CD4-positive, CD25-positive, alpha-beta regulatory T cell (primary cell): ENCODE results near the gene LRRTM3. TPM values are rescaled to one million over a fixed set of nuclear protein-coding genes. Genes with fewer than 3 reads are reported as not detected.

Source experiments
- ATAC-seq, 2 donors: fragments of 150-1000 bp; cut with Tn5 transposase; one replicate each; pipeline ENCODE4 v1.10.0; 2021; ENCODE audit warnings: low read depth in 2 of 2, moderate number of reproducible peaks in 2 of 2, moderate library complexity in 1 of 2
- DNase-seq, 3 donors: peaks; one replicate each; pipeline versions ENCODE4 v3.0.0 to v3.0.0-alpha.2; 2012 to 2022; ENCODE audit warnings: mixed read lengths in 1 of 3
- H3K27ac ChIP-seq: one replicate; pipeline ENCODE4 v1.7.0; 2013; ENCODE audit warnings: mild to moderate bottlenecking, low read length; ENCODE audit not compliant: insufficient read depth, poor library complexity, severe bottlenecking
- H3K27me3 ChIP-seq: one replicate; pipeline ENCODE4 v1.7.0; 2013; ENCODE audit warnings: low read length; ENCODE audit not compliant: control insufficient read depth, insufficient read depth
- H3K36me3 ChIP-seq: one replicate; pipeline ENCODE4 v1.7.0; 2013; ENCODE audit warnings: mild to moderate bottlenecking, low read length, moderate library complexity; ENCODE audit not compliant: control insufficient read depth, insufficient read depth
- H3K4me1 ChIP-seq: 2 replicates; pipeline ENCODE4 v1.7.0; 2013; ENCODE audit warnings: mild to moderate bottlenecking, low read length; ENCODE audit not compliant: insufficient read depth, control insufficient read depth, poor library complexity, severe bottlenecking
- H3K4me3 ChIP-seq: one replicate; pipeline ENCODE4 v1.7.0; 2013; ENCODE audit warnings: low read depth, mild to moderate bottlenecking, low read length, moderate library complexity
- H3K9me3 ChIP-seq, 2 experiments: 1 replicate in 1 of 2; 2 replicates in 1 of 2; pipeline ENCODE4 v1.7.0; 2013; ENCODE audit warnings: low read length in 2 of 2, mild to moderate bottlenecking in 1 of 2, moderate library complexity in 1 of 2; ENCODE audit not compliant: control insufficient read depth in 2 of 2
- H3K27ac Mint-ChIP-seq, 3 donors: one replicate each; pipeline ENCODE4 v1.8.0; 2020 to 2022; ENCODE audit warnings: mild to moderate bottlenecking in 3 of 3, mixed read lengths in 3 of 3, moderate library complexity in 2 of 3
- H3K27me3 Mint-ChIP-seq: one replicate; pipeline ENCODE4 v1.8.0; 2022; ENCODE audit warnings: mild to moderate bottlenecking, mixed read lengths
- H3K36me3 Mint-ChIP-seq: one replicate; pipeline ENCODE4 v1.8.0; 2020; ENCODE audit warnings: mixed read lengths
- H3K4me1 Mint-ChIP-seq, 4 donors: one replicate each; pipeline ENCODE4 v1.8.0; 2020 to 2022; ENCODE audit warnings: mixed read lengths in 4 of 4, mild to moderate bottlenecking in 1 of 4
- H3K4me3 Mint-ChIP-seq, 4 donors: one replicate each; pipeline ENCODE4 v1.8.0; 2020 to 2022; ENCODE audit warnings: mild to moderate bottlenecking in 4 of 4, mixed read lengths in 4 of 4, moderate library complexity in 3 of 4
- H3K9me3 Mint-ChIP-seq, 7 donors: one replicate each; pipeline ENCODE4 v1.8.0; 2020 to 2022; ENCODE audit warnings: mixed read lengths in 7 of 7, mild to moderate bottlenecking in 3 of 7, moderate library complexity in 2 of 7
- polyA plus RNA-seq, 4 donors: library from polyadenylated mRNA; unstranded; fragments of 300-500 nt; fragmentation: Illumina TruSeq; gene quantifications; one replicate each; pipeline ENCODE4 v1.2.3, GENCODE V29; 2021
- total RNA-seq: library from RNA; stranded (reverse); gene quantifications from one replicate; pipeline ENCODE4 v1.2.3, GENCODE V29; 2022

Gene LRRTM3
- total and polyA plus RNA-seq, 5 donors from 2014 or later, result not detected

DNA sequence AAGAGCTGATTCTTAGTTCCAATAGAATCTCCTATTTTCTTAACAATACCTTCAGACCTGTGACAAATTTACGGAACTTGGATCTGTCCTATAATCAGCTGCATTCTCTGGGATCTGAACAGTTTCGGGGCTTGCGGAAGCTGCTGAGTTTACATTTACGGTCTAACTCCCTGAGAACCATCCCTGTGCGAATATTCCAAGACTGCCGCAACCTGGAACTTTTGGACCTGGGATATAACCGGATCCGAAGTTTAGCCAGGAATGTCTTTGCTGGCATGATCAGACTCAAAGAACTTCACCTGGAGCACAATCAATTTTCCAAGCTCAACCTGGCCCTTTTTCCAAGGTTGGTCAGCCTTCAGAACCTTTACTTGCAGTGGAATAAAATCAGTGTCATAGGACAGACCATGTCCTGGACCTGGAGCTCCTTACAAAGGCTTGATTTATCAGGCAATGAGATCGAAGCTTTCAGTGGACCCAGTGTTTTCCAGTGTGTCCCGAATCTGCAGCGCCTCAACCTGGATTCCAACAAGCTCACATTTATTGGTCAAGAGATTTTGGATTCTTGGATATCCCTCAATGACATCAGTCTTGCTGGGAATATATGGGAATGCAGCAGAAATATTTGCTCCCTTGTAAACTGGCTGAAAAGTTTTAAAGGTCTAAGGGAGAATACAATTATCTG, 1.6 kb downstream of the LRRTM3 start:
- peaks cover 38% of the 10 kb centered on the region for H3K27me3 Mint-ChIP-seq
- no peaks in the 10 kb centered on the region for H3K9me3 ChIP-seq

DNA sequence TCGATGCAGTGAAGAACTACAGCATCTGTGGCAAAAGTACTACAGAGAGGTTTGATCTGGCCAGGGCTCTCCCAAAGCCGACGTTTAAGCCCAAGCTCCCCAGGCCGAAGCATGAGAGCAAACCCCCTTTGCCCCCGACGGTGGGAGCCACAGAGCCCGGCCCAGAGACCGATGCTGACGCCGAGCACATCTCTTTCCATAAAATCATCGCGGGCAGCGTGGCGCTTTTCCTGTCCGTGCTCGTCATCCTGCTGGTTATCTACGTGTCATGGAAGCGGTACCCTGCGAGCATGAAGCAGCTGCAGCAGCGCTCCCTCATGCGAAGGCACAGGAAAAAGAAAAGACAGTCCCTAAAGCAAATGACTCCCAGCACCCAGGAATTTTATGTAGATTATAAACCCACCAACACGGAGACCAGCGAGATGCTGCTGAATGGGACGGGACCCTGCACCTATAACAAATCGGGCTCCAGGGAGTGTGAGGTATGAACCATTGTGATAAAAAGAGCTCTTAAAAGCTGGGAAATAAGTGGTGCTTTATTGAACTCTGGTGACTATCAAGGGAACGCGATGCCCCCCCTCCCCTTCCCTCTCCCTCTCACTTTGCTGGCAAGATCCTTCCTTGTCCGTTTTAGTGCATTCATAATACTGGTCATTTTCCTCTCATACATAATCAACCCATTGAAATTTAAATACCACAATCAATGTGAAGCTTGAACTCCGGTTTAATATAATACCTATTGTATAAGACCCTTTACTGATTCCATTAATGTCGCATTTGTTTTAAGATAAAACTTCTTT, 2.3 kb downstream of the LRRTM3 start:
- H3K27me3 Mint-ChIP-seq, result peaks cover 36% of the 10 kb centered on the region
- no peak overlapping the region for H3K4me3 ChIP-seq
- no peak for ATAC-seq

More for the DNA sequence above, 1.6 kb downstream of the LRRTM3 start:
- Mint-ChIP-seq H3K4me3 (no peak overlapping the region), H3K36me3 (no peaks in the 10 kb centered on the region), H3K27ac (no peak overlapping the region), H3K4me1 (no peaks in the 10 kb centered on the region), H3K9me3 (no peaks in the 10 kb centered on the region)
- ATAC-seq, result no peak
- Histone ChIP-seq H3K4me1 (no peaks in the 10 kb centered on the region), H3K36me3 (no peaks in the 10 kb centered on the region), H3K27ac (no peak overlapping the region), H3K27me3 (peaks cover 19% of the 10 kb centered on the region), H3K4me3 (no peak overlapping the region)
- DNase-seq, result no peak

DNA sequence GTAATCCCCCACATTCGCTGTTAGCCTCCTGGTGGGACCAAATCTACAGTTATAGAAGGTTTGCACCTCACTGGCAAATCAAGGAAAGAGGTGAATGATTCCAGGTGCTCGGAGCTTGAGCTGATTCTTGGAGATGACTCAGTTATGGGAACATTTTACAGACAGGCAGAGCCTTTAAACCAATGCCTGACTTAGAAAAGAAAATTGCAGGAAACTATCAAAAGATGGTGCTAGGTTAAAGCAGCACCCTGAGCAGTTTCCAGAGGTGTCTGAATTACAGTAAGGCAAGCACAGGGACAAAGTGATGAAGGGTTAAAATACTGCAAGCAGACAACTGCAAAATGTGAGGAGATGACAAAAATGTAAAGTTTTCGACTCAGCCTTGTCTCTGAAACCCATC, 2.9 kb downstream of the LRRTM3 start:
- no peaks in the 10 kb centered on the region for H3K9me3 ChIP-seq
- H3K4me3 Mint-ChIP-seq, result no peak overlapping the region
- no peak overlapping the region for H3K4me3 ChIP-seq

More for the DNA sequence above, 2.3 kb downstream of the LRRTM3 start:
- no peaks in the 10 kb centered on the region for H3K4me1 ChIP-seq
- no peaks in the 10 kb centered on the region for H3K4me1 Mint-ChIP-seq
- H3K27ac Mint-ChIP-seq, result no peak overlapping the region
- H3K27me3 ChIP-seq, result peaks cover 19% of the 10 kb centered on the region
- H3K36me3 Mint-ChIP-seq, result no peaks in the 10 kb centered on the region
- no peak for DNase-seq
- H3K36me3 ChIP-seq, result no peaks in the 10 kb centered on the region
- no peaks in the 10 kb centered on the region for H3K9me3 ChIP-seq
- no peaks in the 10 kb centered on the region for H3K9me3 Mint-ChIP-seq
- H3K4me3 Mint-ChIP-seq, result no peak overlapping the region
- H3K27ac ChIP-seq, result no peak overlapping the region

DNA sequence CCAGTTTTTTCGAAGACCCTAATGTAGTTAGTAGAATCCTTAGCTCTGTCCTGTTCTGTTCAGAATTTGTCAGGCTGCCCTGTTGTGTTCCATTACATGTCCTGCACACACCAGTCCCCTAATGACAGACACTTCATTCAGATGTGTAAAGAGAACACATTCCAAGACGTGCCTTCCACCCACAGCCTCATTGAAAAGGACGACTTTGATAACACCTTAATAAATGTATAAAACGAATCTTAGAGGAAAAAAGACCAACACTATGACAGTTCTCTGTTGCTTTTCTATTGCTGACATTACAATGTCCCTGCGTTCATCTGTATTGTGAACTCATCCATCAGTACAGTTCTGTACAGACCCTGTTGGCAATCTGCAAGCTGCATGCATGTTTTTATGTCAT, 3.5 kb downstream of the LRRTM3 start:
- no peaks in the 10 kb centered on the region for H3K4me1 ChIP-seq
- no peaks in the 10 kb centered on the region for H3K36me3 ChIP-seq
- no peak overlapping the region for H3K27ac ChIP-seq
- H3K4me3 Mint-ChIP-seq, result no peak overlapping the region
- peaks cover 19% of the 10 kb centered on the region for H3K27me3 ChIP-seq
- ATAC-seq (no peak), DNase-seq (no peak)
- no peaks in the 10 kb centered on the region for H3K9me3 ChIP-seq
- no peaks in the 10 kb centered on the region for H3K36me3 Mint-ChIP-seq
- no peaks in the 10 kb centered on the region for H3K4me1 Mint-ChIP-seq
- H3K9me3 Mint-ChIP-seq, result peaks cover 0 to 2% (median 0%) of the 10 kb centered on the region in 7 donors
- peaks cover 33% of the 10 kb centered on the region for H3K27me3 Mint-ChIP-seq
- no peak overlapping the region for H3K27ac Mint-ChIP-seq
- H3K4me3 ChIP-seq, result no peak overlapping the region

More for the DNA sequence above, 2.9 kb downstream of the LRRTM3 start:
- H3K9me3 Mint-ChIP-seq, result no peaks in the 10 kb centered on the region
- no peak for ATAC-seq
- no peaks in the 10 kb centered on the region for H3K36me3 ChIP-seq
- peaks cover 19% of the 10 kb centered on the region for H3K27me3 ChIP-seq
- no peak for DNase-seq
- H3K36me3 Mint-ChIP-seq, result no peaks in the 10 kb centered on the region
- no peak overlapping the region for H3K27ac ChIP-seq
- no peak overlapping the region for H3K27ac Mint-ChIP-seq
- no peaks in the 10 kb centered on the region for H3K4me1 ChIP-seq
- H3K4me1 Mint-ChIP-seq, result no peaks in the 10 kb centered on the region
- H3K27me3 Mint-ChIP-seq, result peaks cover 33% of the 10 kb centered on the region

DNA sequence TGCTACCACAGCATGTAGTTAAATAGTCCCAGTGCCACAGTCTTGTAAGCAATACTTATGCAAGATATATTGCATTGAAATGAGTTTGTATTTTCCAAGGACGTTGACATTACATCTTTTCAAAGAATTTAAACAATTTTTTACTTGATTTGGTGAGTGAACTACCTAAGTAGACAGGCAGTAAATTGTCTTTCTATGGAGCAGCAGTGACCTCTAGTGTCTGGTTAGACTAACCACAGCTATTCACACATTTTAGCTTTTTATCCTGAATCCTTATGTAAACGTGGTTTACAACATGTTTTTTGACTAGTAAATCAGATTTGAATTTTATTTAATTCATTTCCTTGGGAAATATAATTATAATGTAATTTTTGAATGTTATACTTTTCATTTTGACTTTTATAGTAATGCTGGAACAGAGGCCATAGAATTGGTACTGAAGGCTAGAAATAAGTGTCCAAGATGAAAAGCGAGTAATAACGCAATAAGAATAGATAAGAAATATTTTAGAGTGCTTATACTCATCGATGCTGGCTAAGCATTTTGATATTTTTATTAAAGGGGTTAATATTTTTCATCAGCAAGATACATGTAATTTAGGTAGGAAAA, 5.6 kb downstream of the LRRTM3 start:
- Histone ChIP-seq H3K4me3 (no peak overlapping the region), H3K27ac (no peak overlapping the region), H3K36me3 (no peaks in the 10 kb centered on the region), H3K9me3 (no peaks in the 10 kb centered on the region), H3K27me3 (peaks cover 17% of the 10 kb centered on the region), H3K4me1 (no peaks in the 10 kb centered on the region)
- Mint-ChIP-seq H3K9me3 (peaks cover 0 to 2% (median 0%) of the 10 kb centered on the region in 7 donors), H3K4me1 (no peaks in the 10 kb centered on the region), H3K4me3 (no peak overlapping the region), H3K36me3 (no peaks in the 10 kb centered on the region), H3K27me3 (peaks cover 24% of the 10 kb centered on the region), H3K27ac (no peak overlapping the region)
- DNase-seq (peak in 1 of 3 donors; percentile 49), ATAC-seq (no peak)

DNA sequence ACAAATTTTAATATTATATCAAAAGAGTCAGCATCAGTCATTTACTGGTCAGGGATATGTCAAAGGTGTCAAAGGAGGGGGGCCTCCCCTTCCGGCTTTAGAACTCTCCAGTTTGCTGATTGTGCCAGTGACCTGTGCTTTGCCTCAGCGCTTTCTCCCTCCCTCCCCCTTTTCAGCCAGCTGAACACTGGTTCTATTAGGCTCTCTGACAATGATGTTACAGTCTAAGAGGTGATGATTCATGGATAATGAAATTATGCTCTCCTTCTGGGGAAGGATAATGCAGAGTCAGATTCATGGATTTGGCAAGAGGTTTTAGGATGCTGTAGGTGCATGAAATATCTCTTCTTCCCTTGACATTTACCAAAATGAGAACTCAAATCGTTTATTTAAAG, 6.1 kb downstream of the LRRTM3 start:
- no peaks in the 10 kb centered on the region for H3K9me3 ChIP-seq
- Mint-ChIP-seq H3K27ac (no peak overlapping the region), H3K4me1 (no peaks in the 10 kb centered on the region), H3K9me3 (peaks cover 0 to 2% (median 0%) of the 10 kb centered on the region in 7 donors), H3K27me3 (peaks cover 24% of the 10 kb centered on the region), H3K36me3 (no peaks in the 10 kb centered on the region), H3K4me3 (no peak overlapping the region)
- no peaks in the 10 kb centered on the region for H3K4me1 ChIP-seq
- DNase-seq (no peak), ATAC-seq (no peak)
- H3K27ac ChIP-seq, result no peak overlapping the region
- H3K36me3 ChIP-seq, result no peaks in the 10 kb centered on the region
- peaks cover 15% of the 10 kb centered on the region for H3K27me3 ChIP-seq
- H3K4me3 ChIP-seq, result no peak overlapping the region

DNA sequence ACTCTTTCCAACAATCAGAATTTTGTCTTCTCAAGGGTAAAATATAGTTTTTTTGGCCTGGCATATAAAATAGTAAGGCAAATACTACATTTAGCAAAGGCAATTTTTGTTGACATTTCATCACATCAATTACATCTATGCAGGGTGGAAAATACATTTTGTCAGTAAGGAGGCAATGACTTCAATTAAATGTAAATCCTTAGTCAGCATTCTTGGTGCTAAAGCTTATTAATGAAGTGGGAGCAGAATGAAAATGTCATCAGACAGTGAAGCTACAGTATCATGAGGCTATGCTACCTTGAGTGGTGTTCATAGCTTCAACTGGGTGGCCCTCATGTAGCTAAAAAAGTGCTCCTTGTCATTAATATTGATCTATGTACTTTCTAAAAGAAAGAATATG, 8.9 kb downstream of the LRRTM3 start:
- no peaks in the 10 kb centered on the region for H3K9me3 ChIP-seq
- H3K27me3 ChIP-seq, result peaks cover under 1% of the 10 kb centered on the region
- Mint-ChIP-seq H3K27me3 (peaks cover 5% of the 10 kb centered on the region), H3K9me3 (peaks cover 0 to 3% (median 0%) of the 10 kb centered on the region in 7 donors), H3K36me3 (no peaks in the 10 kb centered on the region), H3K4me3 (no peak overlapping the region), H3K27ac (no peak overlapping the region), H3K4me1 (no peaks in the 10 kb centered on the region)
- ATAC-seq (no peak), DNase-seq (no peak)
- H3K27ac ChIP-seq, result no peak overlapping the region
- H3K4me3 ChIP-seq, result no peak overlapping the region
- no peaks in the 10 kb centered on the region for H3K36me3 ChIP-seq
- no peaks in the 10 kb centered on the region for H3K4me1 ChIP-seq
